Measurements from ENCODE around the gene CCDC92B. TPM values are rescaled to one million over a fixed set of nuclear protein-coding genes. Genes with fewer than 3 reads are reported as not detected.

CCDC92B gene
- total RNA-seq, 1 donor from 2014 or later = 0.17 TPM

DNA sequence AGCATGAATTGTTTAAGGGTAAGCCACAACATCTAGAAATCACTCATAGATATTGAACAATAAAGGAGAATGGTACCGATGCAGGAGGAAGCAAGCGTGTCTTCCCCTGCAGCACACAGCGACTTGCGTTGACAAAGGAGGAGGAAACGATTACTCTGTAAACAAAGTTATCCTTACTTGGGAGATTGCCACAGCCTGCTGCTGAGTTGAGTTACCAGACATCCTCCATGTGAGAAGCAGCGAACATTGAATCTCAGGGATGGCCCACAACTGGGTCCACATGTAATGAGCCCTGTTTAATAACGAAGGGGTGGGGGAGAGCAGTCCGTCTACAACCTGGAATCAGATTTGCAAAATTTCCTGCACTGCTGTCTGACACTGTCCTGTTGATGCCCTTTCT lies 65.5 kb downstream of the CCDC92B start:
- no peak overlapping the region for H3K9ac ChIP-seq
- H3K4me2 ChIP-seq = no peak overlapping the region
- peaks cover 8% of the 10 kb centered on the region for H3K27me3 Mint-ChIP-seq (ENCODE audit: insufficient read depth, low read depth)
- peaks cover 55% of the 10 kb centered on the region for H3F3A ChIP-seq (ENCODE audit: low read depth)
- H3K4me3 Mint-ChIP-seq = no peak overlapping the region
- peaks cover 27% of the 10 kb centered on the region for H3K36me3 Mint-ChIP-seq
- H3K4me3 ChIP-seq = no peak overlapping the region
- H3K4me1 Mint-ChIP-seq = peaks cover 8% of the 10 kb centered on the region
- no peaks in the 10 kb centered on the region for H3K79me2 ChIP-seq (ENCODE audit: low read depth)
- H3K36me3 ChIP-seq = peaks cover 23% of the 10 kb centered on the region
- DNase-seq (ENCODE audit: low spot score) = no peak
- TF ChIP-seq EZH2phosphoT487 (IDR thresholded peaks at IDR 0.05) (no peak), EZH2 (IDR thresholded peaks at IDR 0.05) (no peak)
- TF ChIP-seq, protein P1, sequence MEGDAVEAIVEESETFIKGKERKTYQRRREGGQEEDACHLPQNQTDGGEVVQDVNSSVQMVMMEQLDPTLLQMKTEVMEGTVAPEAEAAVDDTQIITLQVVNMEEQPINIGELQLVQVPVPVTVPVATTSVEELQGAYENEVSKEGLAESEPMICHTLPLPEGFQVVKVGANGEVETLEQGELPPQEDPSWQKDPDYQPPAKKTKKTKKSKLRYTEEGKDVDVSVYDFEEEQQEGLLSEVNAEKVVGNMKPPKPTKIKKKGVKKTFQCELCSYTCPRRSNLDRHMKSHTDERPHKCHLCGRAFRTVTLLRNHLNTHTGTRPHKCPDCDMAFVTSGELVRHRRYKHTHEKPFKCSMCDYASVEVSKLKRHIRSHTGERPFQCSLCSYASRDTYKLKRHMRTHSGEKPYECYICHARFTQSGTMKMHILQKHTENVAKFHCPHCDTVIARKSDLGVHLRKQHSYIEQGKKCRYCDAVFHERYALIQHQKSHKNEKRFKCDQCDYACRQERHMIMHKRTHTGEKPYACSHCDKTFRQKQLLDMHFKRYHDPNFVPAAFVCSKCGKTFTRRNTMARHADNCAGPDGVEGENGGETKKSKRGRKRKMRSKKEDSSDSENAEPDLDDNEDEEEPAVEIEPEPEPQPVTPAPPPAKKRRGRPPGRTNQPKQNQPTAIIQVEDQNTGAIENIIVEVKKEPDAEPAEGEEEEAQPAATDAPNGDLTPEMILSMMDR (IDR thresholded peaks at IDR 0.05) = no peak
- no peaks in the 10 kb centered on the region for H3K9me3 ChIP-seq (ENCODE audit: low read depth)
- no peak overlapping the region for H2AFZ ChIP-seq (replicated peaks)
- peak overlapping the region; percentile 67 for H3K27ac ChIP-seq
- H4K20me1 ChIP-seq (ENCODE audit: low read depth) = peaks cover 20% of the 10 kb centered on the region
- peaks cover 2% of the 10 kb centered on the region for H3K9me3 Mint-ChIP-seq
- no peaks in the 10 kb centered on the region for H3K27me3 ChIP-seq
- no peaks in the 10 kb centered on the region for H3K4me1 ChIP-seq
- H3K27ac Mint-ChIP-seq = no peak overlapping the region

DNA sequence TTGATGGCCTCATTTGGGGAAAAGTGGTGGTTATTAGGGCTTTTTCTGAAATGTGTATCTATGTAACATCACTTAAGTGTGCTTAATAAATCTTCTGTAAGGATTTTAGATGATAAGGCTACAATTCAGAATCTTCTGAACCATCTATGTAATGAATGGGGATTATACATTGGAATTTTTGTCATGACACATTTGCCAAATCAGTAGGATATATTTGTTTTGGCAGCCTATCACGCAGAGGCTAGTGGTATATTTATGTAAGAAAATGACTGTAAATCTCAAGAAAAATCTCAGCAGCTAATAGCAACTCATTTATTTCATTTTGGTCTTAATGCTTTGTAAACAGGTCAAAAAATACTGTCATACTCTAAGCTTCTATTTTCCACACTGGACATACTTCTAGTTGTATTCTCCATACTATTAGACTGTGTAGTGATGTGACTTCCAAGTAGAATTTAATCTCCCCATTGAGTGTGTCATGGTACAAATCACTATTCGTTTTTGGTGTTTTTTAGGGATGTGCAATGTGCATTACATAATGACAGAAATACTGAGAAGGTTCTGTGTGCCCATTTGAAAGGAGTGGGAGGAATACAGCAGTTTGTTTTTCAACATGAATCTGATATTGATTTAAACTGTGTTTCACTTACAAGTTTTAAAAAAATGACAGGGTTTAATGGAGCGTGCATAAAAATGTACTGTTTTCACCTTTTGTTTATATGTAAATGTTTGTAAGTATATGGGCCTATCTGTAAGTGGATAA lies 67.1 kb downstream of the CCDC92B start:
- Histone ChIP-seq H3K9ac (no peak overlapping the region), H3K79me2 (ENCODE audit: low read depth) (no peaks in the 10 kb centered on the region), H3K36me3 (peaks cover 23% of the 10 kb centered on the region), H3K9me3 (ENCODE audit: low read depth) (no peaks in the 10 kb centered on the region), H3K4me2 (no peak overlapping the region), H2AFZ (replicated peaks) (no peak overlapping the region), H3F3A (ENCODE audit: low read depth) (peaks cover 43% of the 10 kb centered on the region), H4K20me1 (ENCODE audit: low read depth) (peaks cover 20% of the 10 kb centered on the region), H3K27ac (no peak overlapping the region), H3K4me1 (no peaks in the 10 kb centered on the region), H3K27me3 (no peaks in the 10 kb centered on the region), H3K4me3 (no peak overlapping the region)
- H3K4me1 Mint-ChIP-seq = peaks cover 6% of the 10 kb centered on the region
- DNase-seq (ENCODE audit: low spot score) = no peak
- peaks cover 28% of the 10 kb centered on the region for H3K36me3 Mint-ChIP-seq
- H3K27me3 Mint-ChIP-seq (ENCODE audit: insufficient read depth, low read depth) = peaks cover 4% of the 10 kb centered on the region
- no peak overlapping the region for H3K4me3 Mint-ChIP-seq
- no peak for TF ChIP-seq EZH2phosphoT487 (IDR thresholded peaks at IDR 0.05)
- TF ChIP-seq, protein P1 (IDR thresholded peaks at IDR 0.05) = no peak
- H3K9me3 Mint-ChIP-seq = no peaks in the 10 kb centered on the region
- H3K27ac Mint-ChIP-seq = no peak overlapping the region

DNA sequence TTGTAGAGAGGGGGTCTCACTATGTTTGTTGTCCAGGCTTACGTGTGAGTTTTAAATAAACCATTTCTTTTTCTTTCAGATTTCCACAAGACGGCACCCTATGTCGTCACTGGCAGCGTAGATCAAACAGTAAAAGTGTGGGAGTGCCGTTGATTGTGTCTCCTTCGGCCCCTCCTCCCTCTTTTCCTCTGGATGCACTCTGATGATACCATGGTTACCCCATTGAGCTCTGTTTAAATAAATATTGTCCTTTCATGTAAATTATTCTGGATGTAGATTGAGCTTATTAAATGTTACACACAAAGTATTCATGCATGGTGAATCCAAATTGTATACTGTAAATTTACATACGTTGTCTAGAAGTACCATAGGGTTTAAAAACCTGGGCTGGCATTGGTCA lies 67.8 kb downstream of the CCDC92B start:
- no peak overlapping the region for H2AFZ ChIP-seq (replicated peaks)
- H3K4me3 Mint-ChIP-seq = no peak overlapping the region
- H3K27ac ChIP-seq = no peak overlapping the region
- no peak overlapping the region for H3K27ac Mint-ChIP-seq
- no peak for DNase-seq (ENCODE audit: low spot score)
- H3F3A ChIP-seq (ENCODE audit: low read depth) = peaks cover 36% of the 10 kb centered on the region
- no peak overlapping the region for H3K4me3 ChIP-seq
- peaks cover 20% of the 10 kb centered on the region for H4K20me1 ChIP-seq (ENCODE audit: low read depth)
- peaks cover 32% of the 10 kb centered on the region for H3K36me3 Mint-ChIP-seq
- H3K9me3 ChIP-seq (ENCODE audit: low read depth) = no peaks in the 10 kb centered on the region
- H3K27me3 ChIP-seq = no peaks in the 10 kb centered on the region
- no peaks in the 10 kb centered on the region for H3K4me1 ChIP-seq
- peaks cover 4% of the 10 kb centered on the region for H3K4me1 Mint-ChIP-seq
- no peaks in the 10 kb centered on the region for H3K9me3 Mint-ChIP-seq
- peaks cover 23% of the 10 kb centered on the region for H3K36me3 ChIP-seq
- TF ChIP-seq, protein P1 (IDR thresholded peaks at IDR 0.05) = no peak
- TF ChIP-seq EZH2 (IDR thresholded peaks at IDR 0.05) (no peak), EZH2phosphoT487 (IDR thresholded peaks at IDR 0.05) (no peak)
- H3K9ac ChIP-seq = no peak overlapping the region
- H3K4me2 ChIP-seq = no peak overlapping the region
- peaks cover under 1% of the 10 kb centered on the region for H3K79me2 ChIP-seq (ENCODE audit: low read depth)
- H3K27me3 Mint-ChIP-seq (ENCODE audit: insufficient read depth, low read depth) = peaks cover 2% of the 10 kb centered on the region

Data from neural progenitor cell (in vitro differentiated cells).